ENCODE measurements around the gene SORCS1. TPM values are rescaled to one million over a fixed set of nuclear protein-coding genes. Genes with fewer than 3 reads are reported as not detected.
"Not testable (repeated sequence)": the region's sequence is repeated elsewhere in the genome, so short reads cannot be mapped to it uniquely, and the experiment has no call there.

The SORCS1 gene
- total RNA-seq, 4 donors from 2014 or later: 0.26 to 9.4 (median 3.8) TPM

- DNase-seq: no peak
- Histone ChIP-seq H3K36me3 (no peaks in the 10 kb centered on the region), H3K27me3 (no peaks in the 10 kb centered on the region), H3K9me3 (no peaks in the 10 kb centered on the region), H3K4me1 (no peaks in the 10 kb centered on the region), H3K27ac (no peak overlapping the region), H3K4me3 (no peak overlapping the region)
- intact Hi-C loops (cut with DNase I; ENCODE audit: low total_unique reads): no loop called here
- no peak for TF ChIP-seq POLR2A (IDR thresholded peaks at IDR 0.05)
- no peak for TF ChIP-seq CTCF (IDR thresholded peaks at IDR 0.05)
Observed at GRCh38 chr10:106929291-106929895, 235.1 kb downstream of the SORCS1 start.

- H3K36me3 ChIP-seq; intact Hi-C loops (cut with DNase I; ENCODE audit: low total_unique reads); H3K4me3 ChIP-seq; H3K27ac ChIP-seq; H3K27me3 ChIP-seq; H3K4me1 ChIP-seq; DNase-seq; H3K9me3 ChIP-seq: not testable (repeated sequence)
Observed at GRCh38 chr10:106928151-106928550, 236.4 kb downstream of the SORCS1 start.

- no peaks in the 10 kb centered on the region for H3K36me3 ChIP-seq
- no peaks in the 10 kb centered on the region for H3K9me3 ChIP-seq
- H3K4me1 ChIP-seq: no peaks in the 10 kb centered on the region
- DNase-seq: no peak
- H3K4me3 ChIP-seq: no peak overlapping the region
- intact Hi-C loops (cut with DNase I; ENCODE audit: low total_unique reads): no loop called here
- no peak for TF ChIP-seq POLR2A (IDR thresholded peaks at IDR 0.05)
- TF ChIP-seq CTCF (IDR thresholded peaks at IDR 0.05): no peak
- H3K27ac ChIP-seq: no peak overlapping the region
- peaks cover 0 to 5% of the 10 kb centered on the region in 2 donors for H3K27me3 ChIP-seq
Observed at GRCh38 chr10:106925191-106925590, 239.3 kb downstream of the SORCS1 start.

GRCh38 chr10:106920538-106920937 is 244.0 kb downstream of the SORCS1 start:
- Histone ChIP-seq H3K4me1 (no peaks in the 10 kb centered on the region), H3K27me3 (peaks cover 0 to 5% of the 10 kb centered on the region in 2 donors), H3K9me3 (no peaks in the 10 kb centered on the region), H3K36me3 (no peaks in the 10 kb centered on the region), H3K4me3 (no peak overlapping the region), H3K27ac (no peak overlapping the region)
- intact Hi-C loops (cut with DNase I; ENCODE audit: low total_unique reads): no loop called here
- no peak for TF ChIP-seq CTCF (IDR thresholded peaks at IDR 0.05)
- no peak for DNase-seq

GRCh38 chr10:106919871-106920282 is 244.6 kb downstream of the SORCS1 start:
- TF ChIP-seq CTCF (IDR thresholded peaks at IDR 0.05) (no peak), POLR2A (IDR thresholded peaks at IDR 0.05) (no peak)
- intact Hi-C loops (cut with DNase I; ENCODE audit: low total_unique reads): no loop called here
- Histone ChIP-seq H3K27ac (no peak overlapping the region), H3K4me1 (no peaks in the 10 kb centered on the region), H3K27me3 (peaks cover 0 to 5% of the 10 kb centered on the region in 2 donors), H3K4me3 (no peak overlapping the region), H3K36me3 (no peaks in the 10 kb centered on the region), H3K9me3 (no peaks in the 10 kb centered on the region)
- no peak for DNase-seq
